K562 (cell line): Measurements from ENCODE around the gene INPP5D. TPM values are rescaled to one million over a fixed set of nuclear protein-coding genes. Genes with fewer than 3 reads are reported as not detected.
A peak's percentile ranks its signal among the peaks of the same experiment; 100 is the strongest.

Experiments
- ATAC-seq: fragments of 200-7000 bp; cut with Tn5 transposase; 3 replicates; pipeline ENCODE4 v1.9.1; 2020; ENCODE audit warnings: moderate library complexity
- BruUV-seq: library from RNA; stranded (reverse); fragments of 400-500 nt; replicated peaks from 2 replicates; lab custom pipeline; 2021; lab: Mats Ljungman, UMichigan
- CTCF ChIA-PET: fragments of 300-600 bp; formaldehyde crosslinking; extraction: SDS; loops from one replicate; lab custom pipeline; 2021; ENCODE audit warnings: low intra/inter-chr PET ratio; lab: Yijun Ruan, JAX
- POLR2A ChIA-PET: fragments of 300-600, 350-650 bp; sonication (Branson Sonifier 250); formaldehyde crosslinking; extraction: SDS; loops from one replicate; lab custom pipeline; 2021; ENCODE audit warnings: antibody characterized with exemption, inconsistent platforms; lab: Yijun Ruan, JAX
- DNase-seq, 4 experiments: peaks; one replicate each; pipeline versions ENCODE4 v3.0.0 to v3.0.0-alpha.2; 2011 to 2018; ENCODE audit warnings: low spot score in 3 of 4, mixed read lengths in 3 of 4; ENCODE audit errors: extremely low read depth in 1 of 4
- FAIRE-seq: peaks from 2 replicates; lab custom pipeline; 2011; peaks lifted over from hg19 to GRCh38; lab: Jason Lieb, UNC
- H2AFZ ChIP-seq: 2 replicates; pipeline ENCODE4 v1.6.0; 2011; ENCODE audit warnings: low read depth, low read length, control low read depth, inconsistent platforms
- H3K27ac ChIP-seq: fragments of 200-600 bp; 3 replicates; pipeline ENCODE4 v1.8.0; 2011; ENCODE audit warnings: low read depth, mild to moderate bottlenecking, control low read depth, inconsistent platforms, low read length, moderate library complexity, mixed read lengths; ENCODE audit errors: extremely low read depth
- H3K27me3 ChIP-seq, 2 experiments: fragments of 300-600 bp in 1 of 2; 2 replicates in 1 of 2; 3 replicates in 1 of 2; pipeline versions ENCODE4 v1.6.0 to v1.8.0; 2011; ENCODE audit warnings: inconsistent platforms in 2 of 2, low read length in 2 of 2, mild to moderate bottlenecking in 1 of 2, mixed read lengths in 1 of 2, moderate library complexity in 1 of 2; ENCODE audit not compliant: control insufficient read depth in 2 of 2, insufficient read depth in 2 of 2
- H3K36me3 ChIP-seq: fragments of 300-600 bp; 3 replicates; pipeline ENCODE4 v1.8.0; 2011; ENCODE audit warnings: mild to moderate bottlenecking, low read length, inconsistent platforms; ENCODE audit not compliant: control insufficient read depth, insufficient read depth
- H3K4me1 ChIP-seq, 2 experiments: fragments of 200-600 bp in 1 of 2; replicated peaks in 1 of 2; 2 replicates in 1 of 2; 3 replicates in 1 of 2; pipeline versions ENCODE4 v1.5.1 to v1.8.0; 2011; ENCODE audit warnings: inconsistent platforms in 2 of 2, low read length in 2 of 2, mild to moderate bottlenecking in 1 of 2, mixed read lengths in 1 of 2, moderate library complexity in 1 of 2; ENCODE audit not compliant: control insufficient read depth in 2 of 2, insufficient read depth in 2 of 2
- H3K4me2 ChIP-seq: 2 replicates; pipeline ENCODE4 v1.6.1; 2011; ENCODE audit warnings: low read length, control low read depth, inconsistent platforms, mixed read lengths; ENCODE audit not compliant: insufficient read depth
- H3K4me3 ChIP-seq: fragments of 200-600 bp; sonication (generic), shearing (Covaris generic); 2 replicates; pipeline ENCODE4 v1.5.1; 2016; ENCODE audit warnings: control low read depth, inconsistent platforms
- H3K79me2 ChIP-seq: fragments of 200-600 bp; 3 replicates; pipeline ENCODE4 v1.8.0; 2011; ENCODE audit warnings: low read length, inconsistent platforms; ENCODE audit not compliant: control insufficient read depth, insufficient read depth
- H3K9ac ChIP-seq, 2 experiments: 2 replicates each; pipeline versions ENCODE4 v1.6.0 to v1.6.1; 2011; ENCODE audit warnings: low read depth in 2 of 2, low read length in 2 of 2, control low read depth in 1 of 2, inconsistent platforms in 1 of 2, mild to moderate bottlenecking in 1 of 2, mixed read lengths in 1 of 2; ENCODE audit not compliant: insufficient read depth in 1 of 2
- H3K9me1 ChIP-seq: one replicate; pipeline ENCODE4 v1.6.0; 2011; ENCODE audit warnings: inconsistent platforms, mild to moderate bottlenecking, low read length, moderate library complexity; ENCODE audit not compliant: control insufficient read depth, insufficient read depth
- H3K9me3 ChIP-seq: replicated peaks from 2 replicates; pipeline ENCODE4 v1.5.1; 2011; ENCODE audit warnings: low read depth, low read length, inconsistent platforms; ENCODE audit not compliant: control insufficient read depth, insufficient read depth
- H4K20me1 ChIP-seq: replicated peaks from 2 replicates; pipeline ENCODE4 v1.6.1; 2011; ENCODE audit warnings: low read length, inconsistent platforms, mixed read lengths; ENCODE audit not compliant: control insufficient read depth, insufficient read depth
- CREBBP ChIP-seq: IDR thresholded peaks from one replicate; pipeline ENCODE4 v1.6.1; 2012; ENCODE audit warnings: low read depth, mild to moderate bottlenecking, control low read depth, inconsistent platforms, low read length
- ELF1 ChIP-seq: fragments of 200-800 bp; sonication (Bioruptor generic); IDR thresholded peaks from 2 replicates; pipeline ENCODE4 v1.6.1; 2016; ENCODE audit warnings: missing genetic modification characterization, missing compliant biosample characterization
- HMG20A ChIP-seq: fragments of 450-650 bp; formaldehyde crosslinking; conservative IDR thresholded peaks from 2 replicates; pipeline ENCODE4 v1.4.0; 2020; ENCODE audit warnings: mild to moderate bottlenecking, mixed read lengths
- IRF2 ChIP-seq: sonication (generic); formaldehyde crosslinking; IDR thresholded peaks from 2 replicates; pipeline ENCODE4 v1.8.1; 2022; ENCODE audit warnings: mild to moderate bottlenecking, missing genetic modification reagents
- PHF20 ChIP-seq: fragments of 450-650 bp; IDR thresholded peaks from 2 replicates; pipeline ENCODE4 v1.6.1; 2018; ENCODE audit not compliant: partially characterized antibody
- POLR3G ChIP-seq: IDR thresholded peaks from 2 replicates; pipeline ENCODE4 v1.6.1; 2011; ENCODE audit not compliant: insufficient read length, insufficient replicate concordance; ENCODE audit errors: extremely low read depth
- RB1 ChIP-seq: fragments of 450-650 bp; IDR thresholded peaks from 2 replicates; pipeline ENCODE4 v1.6.1; 2017; ENCODE audit warnings: low read depth, mild to moderate bottlenecking
- SIN3B ChIP-seq: fragments of 450-650 bp; IDR thresholded peaks from 2 replicates; pipeline ENCODE4 v1.6.1; 2017; ENCODE audit warnings: low read depth, mild to moderate bottlenecking, moderate library complexity
- STAT5A ChIP-seq: IDR thresholded peaks from 2 replicates; pipeline ENCODE4 v1.6.1; 2012; ENCODE audit warnings: low read length, inconsistent platforms, borderline replicate concordance
- ZNF445 ChIP-seq: fragments of 250-450 bp; sonication (Bioruptor Pico); IDR thresholded peaks from 2 replicates; pipeline ENCODE4 v1.4.0; 2020; ENCODE audit warnings: low read depth, mild to moderate bottlenecking, moderate library complexity
- ZNF780A ChIP-seq: fragments of 250-450 bp; sonication (Bioruptor Pico); IDR thresholded peaks from 2 replicates; pipeline ENCODE4 v1.5.0; 2021; ENCODE audit warnings: mild to moderate bottlenecking
- WGBS: fragments of 100-300 bp; shearing (Covaris generic); methylation state at CpG from one replicate; pipeline ENCODE4 v1.1.6; 2016; ENCODE audit warnings: low coverage, mixed read lengths; ENCODE audit not compliant: insufficient coverage; ENCODE audit errors: missing lambda C conversion rate; 5-methylcytosine and 5-hydroxymethylcytosine counted together
- in situ Hi-C: fragments of 300-500 bp; cut with MboI; formaldehyde crosslinking; loops from 4 replicates; pipeline ENCODE4 v1.15.0; 2018; ENCODE audit warnings: inconsistent platforms, mixed read lengths
- intact Hi-C: fragments of 100-400 bp; cut with micrococcal nuclease; formaldehyde crosslinking; loops from 2 replicates; pipeline ENCODE4 v1.14.2; 2022
- polyA plus RNA-seq, 8 experiments: library from polyadenylated mRNA; depleted of rRNA in 4 of 8; stranded (reverse) in 5 of 8; unstranded in 3 of 8; fragments of >200 nt; fragmentation: Nextera tagmentation in 2 of 8; fragmentation: Illumina TruSeq in 1 of 8; extraction: Ambion mirVana in 2 of 8; extraction: Trizol in 1 of 8; gene quantifications; 2 replicates each; pipeline versions ENCODE4 v1.2.1 to v1.2.3, GENCODE V29; 2011 to 2014; ENCODE audit warnings: inconsistent platforms in 1 of 8, missing spikeins in 1 of 8
- total RNA-seq, 7 experiments: library from RNA; depleted of rRNA in 6 of 7; stranded (reverse); fragments of >200 nt in 6 of 7; fragmentation: Illumina TruSeq in 2 of 7; extraction: Trizol in 2 of 7; gene quantifications; 2 replicates each; pipeline versions ENCODE4 v1.2.1 to v1.2.3, GENCODE V29; 2011 to 2021; ENCODE audit warnings: low replicate concordance in 1 of 7
- TF ChIP-seq, protein P1 (sequence below): fragments of 250-450 bp; sonication (Bioruptor Pico); IDR thresholded peaks from 2 replicates; pipeline ENCODE4 v1.5.0; 2020; ENCODE audit warnings: mild to moderate bottlenecking
- TF ChIP-seq, protein P2 (sequence below): sonication (generic); formaldehyde crosslinking; IDR thresholded peaks from 2 replicates; pipeline ENCODE4 v1.9.0; 2022; ENCODE audit warnings: mild to moderate bottlenecking, missing genetic modification reagents

The INPP5D gene
- total and polyA plus RNA-seq, 9 of the 15 experiments (the other 6 are each of a cell fraction or from before 2014, with no cell fraction given), result 0.55 to 6.2 (median 2.2) TPM

DNA sequence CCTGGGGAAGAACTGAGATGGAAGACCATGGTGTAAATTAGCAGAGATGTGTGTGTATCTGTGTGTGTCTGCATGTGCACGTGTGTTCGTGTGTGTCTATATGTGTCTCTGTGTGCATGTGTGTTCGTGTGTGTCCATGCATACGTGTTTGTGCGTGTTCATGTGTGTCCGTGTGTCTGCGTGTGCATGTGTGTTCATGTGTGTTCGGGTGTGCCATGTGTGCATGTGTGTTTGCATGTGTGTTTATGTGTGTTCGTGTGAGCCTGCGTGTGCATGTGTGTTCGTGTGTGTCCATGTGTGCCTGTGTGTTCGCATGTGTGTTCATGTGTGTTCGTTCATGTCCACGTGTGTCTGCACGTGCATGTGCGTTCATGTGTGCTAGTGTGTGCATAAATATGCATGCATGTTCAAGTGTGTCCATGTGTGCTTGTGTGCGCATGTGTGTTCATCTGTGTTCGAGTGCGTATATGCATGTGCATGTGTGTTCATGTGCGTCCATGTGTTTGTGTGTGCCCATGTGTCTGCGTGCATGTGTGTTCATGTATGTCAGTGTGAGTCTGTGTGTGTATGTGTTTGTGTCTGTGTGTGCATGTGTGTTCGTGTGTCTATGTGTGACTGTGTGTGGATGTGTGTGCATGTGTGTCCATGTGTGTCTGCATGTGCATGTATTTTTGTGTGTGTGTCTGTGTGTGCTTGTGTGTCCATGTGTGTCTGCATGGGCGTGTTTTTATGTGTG lies 24.5 kb upstream of the INPP5D start:
- H3K9me1 ChIP-seq, result no peaks in the 10 kb centered on the region
- intact Hi-C loops (no loop called here), in situ Hi-C loops (no loop called here)
- WGBS, result 45% methylated on average over 22 of the region's 23 CpGs
- H3K9ac ChIP-seq, result no peak overlapping the region
- ChIA-PET POLR2A (no interaction called here), CTCF (no interaction called here)
- ATAC-seq, result no peak
- H3K79me2 ChIP-seq, result no peaks in the 10 kb centered on the region
- no peak for FAIRE-seq
- DNase-seq, result no peak
- no peaks in the 10 kb centered on the region for H3K36me3 ChIP-seq
- H3K27me3 ChIP-seq, result peaks cover 3 to 36% of the 10 kb centered on the region in 2 experiments; a peak in 3 of 5 replicates
- H3K4me1 ChIP-seq, result peaks cover 0 to 9% of the 10 kb centered on the region in 2 experiments; a peak in 2 of 5 replicates
- H3K4me2 ChIP-seq, result no peak overlapping the region
- no peaks in the 10 kb centered on the region; the same call in 1 of the 2 replicates for H3K9me3 ChIP-seq
- no peaks in the 10 kb centered on the region for H4K20me1 ChIP-seq
- no peak overlapping the region for H3K27ac ChIP-seq
- no peak overlapping the region for H3K4me3 ChIP-seq
- no peak for TF ChIP-seq SIN3B
- TF ChIP-seq, protein P1, sequence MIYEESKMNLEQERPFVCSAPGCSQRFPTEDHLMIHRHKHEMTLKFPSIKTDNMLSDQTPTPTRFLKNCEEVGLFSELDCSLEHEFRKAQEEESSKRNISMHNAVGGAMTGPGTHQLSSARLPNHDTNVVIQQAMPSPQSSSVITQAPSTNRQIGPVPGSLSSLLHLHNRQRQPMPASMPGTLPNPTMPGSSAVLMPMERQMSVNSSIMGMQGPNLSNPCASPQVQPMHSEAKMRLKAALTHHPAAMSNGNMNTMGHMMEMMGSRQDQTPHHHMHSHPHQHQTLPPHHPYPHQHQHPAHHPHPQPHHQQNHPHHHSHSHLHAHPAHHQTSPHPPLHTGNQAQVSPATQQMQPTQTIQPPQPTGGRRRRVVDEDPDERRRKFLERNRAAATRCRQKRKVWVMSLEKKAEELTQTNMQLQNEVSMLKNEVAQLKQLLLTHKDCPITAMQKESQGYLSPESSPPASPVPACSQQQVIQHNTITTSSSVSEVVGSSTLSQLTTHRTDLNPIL (CRISPR knock-in tag), result no peak
- no peak for TF ChIP-seq ELF1 (tag)
- 0 out of 2 replicates have a peak, but pooled peaks have one; percentile 11 for TF ChIP-seq IRF2 (CRISPR knock-in tag)
- no peak for TF ChIP-seq POLR3G
- TF ChIP-seq, protein P2, sequence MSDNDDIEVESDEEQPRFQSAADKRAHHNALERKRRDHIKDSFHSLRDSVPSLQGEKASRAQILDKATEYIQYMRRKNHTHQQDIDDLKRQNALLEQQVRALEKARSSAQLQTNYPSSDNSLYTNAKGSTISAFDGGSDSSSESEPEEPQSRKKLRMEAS (CRISPR knock-in tag), result peak; percentile 50; the same call in 1 of the 2 replicates
- no peak for TF ChIP-seq CREBBP
- TF ChIP-seq PHF20, result peak; percentile 31
- TF ChIP-seq RB1, result no peak
- TF ChIP-seq STAT5A, result no peak
- no peak for TF ChIP-seq HMG20A (CRISPR knock-in tag)
- no peak for TF ChIP-seq ZNF445 (CRISPR knock-in tag)
- TF ChIP-seq ZNF780A (CRISPR knock-in tag), result no peak
- no peak overlapping the region for H2AFZ ChIP-seq
- BruUV-seq, result no TSS peak
